Prostate gland (tissue), 2 donors: ENCODE measurements around the gene CTCF. TPM values are rescaled to one million over a fixed set of nuclear protein-coding genes. Genes with fewer than 3 reads are reported as not detected.

Experiments used
- DNase-seq: peaks from one replicate; pipeline ENCODE4 v3.0.0-alpha.2; 2019; ENCODE audit warnings: low spot score
- H3K27ac ChIP-seq, 2 donors: fragments of 200-600 bp; sonication (generic); 2 replicates each; pipeline ENCODE4 v1.5.1; 2017 to 2019
- H3K27me3 ChIP-seq: fragments of 200-600 bp; sonication (generic); replicated peaks from 2 replicates; pipeline ENCODE4 v1.5.1; 2019; ENCODE audit not compliant: insufficient read depth
- H3K36me3 ChIP-seq, 2 donors: fragments of 200-600 bp; sonication (generic); 1 replicate in 1 of 2; 2 replicates in 1 of 2; pipeline versions ENCODE4 v1.5.1 to v1.8.1; 2017 to 2019
- H3K4me1 ChIP-seq: fragments of 200-600 bp; sonication (generic); replicated peaks from 2 replicates; pipeline ENCODE4 v1.5.1; 2019
- H3K4me3 ChIP-seq, 2 donors: fragments of 200-600 bp; sonication (generic); 2 replicates each; pipeline ENCODE4 v1.5.1; 2017 to 2019
- H3K9me3 ChIP-seq: fragments of 200-600 bp; sonication (generic); 2 replicates; pipeline ENCODE4 v1.5.1; 2017
- CTCF ChIP-seq, 4 experiments: fragments of 200-600 bp in 2 of 4; fragments of 450-650 bp in 2 of 4; sonication (generic) in 2 of 4; IDR thresholded peaks; 1 replicate in 3 of 4; 2 replicates in 1 of 4; pipeline ENCODE4 v1.5.1; 2016 to 2019; ENCODE audit warnings: antibody characterized with exemption in 4 of 4, mild to moderate bottlenecking in 2 of 4, moderate library complexity in 2 of 4
- POLR2A ChIP-seq: fragments of 450-650 bp; IDR thresholded peaks from one replicate; pipeline ENCODE4 v1.6.1; 2016; ENCODE audit warnings: antibody characterized with exemption, mild to moderate bottlenecking
- POLR2AphosphoS5 ChIP-seq: sonication (generic); formaldehyde crosslinking; IDR thresholded peaks from one replicate; pipeline ENCODE4 v1.6.1; 2017; ENCODE audit warnings: antibody characterized with exemption
- WGBS: methylation state at CpG from one replicate; pipeline ENCODE4 v1.1.5; 2018; 5-methylcytosine and 5-hydroxymethylcytosine counted together
- intact Hi-C: fragments of 100-400 bp; cut with DNase I; formaldehyde crosslinking; loops from one replicate; pipeline ENCODE4 v1.14.2; 2022
- total RNA-seq, 2 donors: library from RNA; depleted of rRNA; stranded (reverse); fragments of >200 nt; gene quantifications; one replicate each; pipeline ENCODE4 v1.1.0, GENCODE V29; 2016

Gene CTCF
- total RNA-seq, 2 donors from 2014 or later, result 39.9 to 48.9 TPM

- H3K4me1 ChIP-seq, result no peaks in the 10 kb centered on the region
- no peak for TF ChIP-seq POLR2A
- no peak for TF ChIP-seq CTCF (IDR thresholded peaks at IDR 0.05)
- no peak for TF ChIP-seq POLR2AphosphoS5
- H3K9me3 ChIP-seq, result no peaks in the 10 kb centered on the region
- no peak overlapping the region for H3K4me3 ChIP-seq
- DNase-seq, result no peak
- no peaks in the 10 kb centered on the region for H3K27me3 ChIP-seq
- peaks cover 0 to 15% of the 10 kb centered on the region in 2 donors for H3K36me3 ChIP-seq
- intact Hi-C loops, result no loop called here
- no peak overlapping the region for H3K27ac ChIP-seq
Measured at GRCh38 chr16:67542464-67542863, 19.9 kb upstream of the CTCF start.

GRCh38 chr16:67543036-67543435 is 19.3 kb upstream of the CTCF start:
- peaks cover 0 to 15% of the 10 kb centered on the region in 2 donors for H3K36me3 ChIP-seq
- WGBS, result 91% methylated on average over 8 of the region's 8 CpGs
- TF ChIP-seq POLR2A, result no peak
- TF ChIP-seq CTCF (IDR thresholded peaks at IDR 0.05), result no peak
- TF ChIP-seq POLR2AphosphoS5, result no peak
- H3K4me1 ChIP-seq, result no peaks in the 10 kb centered on the region
- intact Hi-C loops, result no loop called here
- H3K4me3 ChIP-seq, result no peak overlapping the region
- no peak overlapping the region for H3K27ac ChIP-seq
- no peaks in the 10 kb centered on the region for H3K9me3 ChIP-seq
- no peak for DNase-seq
- no peaks in the 10 kb centered on the region for H3K27me3 ChIP-seq

GRCh38 chr16:67543582-67543981 is 18.7 kb upstream of the CTCF start:
- peaks cover 0 to 15% of the 10 kb centered on the region in 2 donors for H3K36me3 ChIP-seq
- H3K4me1 ChIP-seq, result no peaks in the 10 kb centered on the region
- 81% methylated on average over 6 of the region's 6 CpGs for WGBS

GRCh38 chr16:67544329-67544841 is 17.9 kb upstream of the CTCF start:
- intact Hi-C loops, result no loop called here
- Histone ChIP-seq H3K4me3 (no peak overlapping the region), H3K27ac (no peak overlapping the region), H3K27me3 (no peaks in the 10 kb centered on the region), H3K36me3 (peaks cover 0 to 15% of the 10 kb centered on the region in 2 donors), H3K4me1 (no peaks in the 10 kb centered on the region), H3K9me3 (no peaks in the 10 kb centered on the region)
- DNase-seq, result no peak
- 60% methylated on average over 13 of the region's 13 CpGs for WGBS
- peak in 1 of 4 experiments; percentile 9 for TF ChIP-seq CTCF (IDR thresholded peaks at IDR 0.05)
- TF ChIP-seq POLR2AphosphoS5, result no peak

More at GRCh38 chr16:67543582-67543981, 18.7 kb upstream of the CTCF start:
- TF ChIP-seq POLR2AphosphoS5 (no peak), POLR2A (no peak), CTCF (IDR thresholded peaks at IDR 0.05) (no peak)
- intact Hi-C loops, result no loop called here
- Histone ChIP-seq H3K27me3 (no peaks in the 10 kb centered on the region), H3K4me3 (no peak overlapping the region), H3K9me3 (no peaks in the 10 kb centered on the region), H3K27ac (no peak overlapping the region)
- no peak for DNase-seq

GRCh38 chr16:67544844-67545664 is 17.3 kb upstream of the CTCF start:
- H3K36me3 ChIP-seq, result peaks cover 0 to 15% of the 10 kb centered on the region in 2 donors
- DNase-seq, result no peak
- WGBS, result 83% methylated on average over 14 of the region's 15 CpGs
- H3K4me1 ChIP-seq, result no peaks in the 10 kb centered on the region
- no peaks in the 10 kb centered on the region for H3K9me3 ChIP-seq
- no peaks in the 10 kb centered on the region for H3K27me3 ChIP-seq
- no peak overlapping the region for H3K4me3 ChIP-seq
- H3K27ac ChIP-seq, result no peak overlapping the region
- intact Hi-C loops, result no loop called here
- no peak for TF ChIP-seq POLR2AphosphoS5
- TF ChIP-seq CTCF (IDR thresholded peaks at IDR 0.05), result no peak
- TF ChIP-seq POLR2A, result no peak
